Eye (tissue), 1 donor: ENCODE results near the gene SLITRK2.

Experiments
- DNase-seq: peaks from one replicate; pipeline ENCODE4 v3.0.0-alpha.2; 2015

The SLITRK2 gene

GRCh38 chrX:145817331-145818185, at the start of gene SLITRK2:
Gene SLITRK2 (plus strand): TSS chrX:145817829. CDS start chrX:145822426, 4,597 bp downstream.
- peak; percentile 77 for DNase-seq

- no peak for DNase-seq
These were observed 44.6 kb upstream of the SLITRK2 start for GRCh38 chrX:145773006-145773405.

- DNase-seq: no peak
These were observed 25.3 kb upstream of the SLITRK2 start for GRCh38 chrX:145792281-145792680.

- no peak for DNase-seq
These were observed 14.1 kb upstream of the SLITRK2 start for GRCh38 chrX:145803508-145803907.

GRCh38 chrX:145813081-145813480, 4.5 kb upstream of the SLITRK2 start:
- no peak for DNase-seq

- DNase-seq: no peak
These were observed 871 bp upstream of the SLITRK2 start for GRCh38 chrX:145816601-145817315.

- DNase-seq: peak; percentile 53
These were observed 821 bp downstream of the SLITRK2 start for GRCh38 chrX:145818186-145819113.

GRCh38 chrX:145820825-145821224, 3.2 kb downstream of the SLITRK2 start:
- DNase-seq: no peak

- DNase-seq: peak; percentile 78
These were observed 3.8 kb downstream of the SLITRK2 start for GRCh38 chrX:145821291-145821897.

GRCh38 chrX:145821898-145822571, 4.4 kb downstream of the SLITRK2 start:
- peak; percentile 37 for DNase-seq

- DNase-seq: no peak
These were observed 5.5 kb downstream of the SLITRK2 start for GRCh38 chrX:145823132-145823531.

- peak; percentile 63 for DNase-seq
These were observed 8.3 kb downstream of the SLITRK2 start for GRCh38 chrX:145825896-145826295.

GRCh38 chrX:145826466-145826865, 8.8 kb downstream of the SLITRK2 start:
- no peak for DNase-seq

GRCh38 chrX:145832796-145833195, 15.2 kb downstream of the SLITRK2 start:
- no peak for DNase-seq

GRCh38 chrX:145840531-145840930, 22.9 kb downstream of the SLITRK2 start:
- no peak for DNase-seq

- peak; percentile 74 for DNase-seq
These were observed 25.7 kb downstream of the SLITRK2 start for GRCh38 chrX:145843146-145843904.

- no peak for DNase-seq
These were observed 27.3 kb downstream of the SLITRK2 start for GRCh38 chrX:145844886-145845285.

GRCh38 chrX:145848448-145848847, 30.8 kb downstream of the SLITRK2 start:
- no peak for DNase-seq

GRCh38 chrX:145848857-145849256, 31.2 kb downstream of the SLITRK2 start:
- DNase-seq: no peak

- DNase-seq: no peak
These were observed 35.6 kb downstream of the SLITRK2 start for GRCh38 chrX:145853181-145853580.

- DNase-seq: no peak
These were observed 38.6 kb downstream of the SLITRK2 start for GRCh38 chrX:145856181-145856580.
